Sigmoid colon (tissue), 4 donors: Measurements from ENCODE around the gene TNFRSF1B.

Source experiments
- POLR2A ChIP-seq, 2 donors: fragments of 450-650 bp; IDR thresholded peaks; one replicate each; pipeline ENCODE4 v1.6.1; 2016; ENCODE audit warnings: antibody characterized with exemption in 2 of 2, mild to moderate bottlenecking in 2 of 2, moderate library complexity in 2 of 2
- POLR2AphosphoS5 ChIP-seq, 4 donors: sonication (generic); formaldehyde crosslinking; IDR thresholded peaks; one replicate each; pipeline ENCODE4 v1.6.1; 2017; ENCODE audit warnings: antibody characterized with exemption in 4 of 4
- TF ChIP-seq, protein P1 (sequence below), 4 experiments: fragments of 450-650 bp in 3 of 4; fragments of 200-600 bp in 1 of 4; IDR thresholded peaks; one replicate each; pipeline ENCODE4 v1.5.1; 2016 to 2019; ENCODE audit warnings: antibody characterized with exemption in 4 of 4, mild to moderate bottlenecking in 3 of 4, moderate library complexity in 2 of 4

DNA sequence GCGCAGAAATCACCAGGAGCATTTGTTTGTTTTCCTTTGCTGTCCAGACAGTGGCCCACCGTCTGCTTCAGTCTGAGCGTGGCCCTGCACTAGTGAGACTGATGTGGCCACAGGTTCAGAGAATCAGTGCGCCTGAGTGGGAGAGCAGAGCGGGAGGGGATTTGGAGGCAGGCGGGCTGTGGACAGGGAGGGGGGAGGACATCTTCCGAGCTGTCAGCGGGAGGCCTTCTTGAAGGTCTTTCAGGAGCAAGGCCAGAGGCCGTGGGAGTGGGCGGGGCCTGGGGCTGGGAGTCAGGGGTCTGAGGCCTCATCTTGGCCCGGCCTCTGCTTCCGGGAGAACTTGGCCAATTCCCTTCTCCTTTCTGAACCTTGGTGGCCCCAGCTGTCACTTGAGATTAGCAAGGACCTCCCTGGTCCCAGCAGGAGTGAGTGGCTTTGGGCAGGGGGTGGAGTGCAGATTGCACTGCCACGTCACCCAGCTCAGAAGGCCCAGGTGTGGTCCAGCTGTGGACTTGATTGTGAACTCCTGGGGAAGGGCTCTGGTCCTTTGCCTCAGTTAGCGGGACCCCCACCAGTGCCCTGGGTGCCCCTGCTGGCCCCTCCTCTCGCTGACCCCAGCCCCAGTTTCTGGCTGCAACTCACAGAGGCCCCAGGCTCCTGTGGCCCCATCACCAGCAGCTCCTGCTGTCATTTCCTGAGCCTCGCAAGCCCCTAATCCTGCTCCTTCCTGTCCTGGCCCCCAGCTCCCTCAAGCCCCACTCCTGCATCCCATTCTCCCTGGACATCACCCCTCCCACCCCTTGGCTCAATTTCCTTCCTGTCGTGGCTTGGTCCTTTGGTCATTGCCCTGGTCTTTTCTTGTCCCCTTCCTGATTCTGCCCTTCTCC lies 8.4 kb downstream of the TNFRSF1B start:
- TF ChIP-seq, protein P1, sequence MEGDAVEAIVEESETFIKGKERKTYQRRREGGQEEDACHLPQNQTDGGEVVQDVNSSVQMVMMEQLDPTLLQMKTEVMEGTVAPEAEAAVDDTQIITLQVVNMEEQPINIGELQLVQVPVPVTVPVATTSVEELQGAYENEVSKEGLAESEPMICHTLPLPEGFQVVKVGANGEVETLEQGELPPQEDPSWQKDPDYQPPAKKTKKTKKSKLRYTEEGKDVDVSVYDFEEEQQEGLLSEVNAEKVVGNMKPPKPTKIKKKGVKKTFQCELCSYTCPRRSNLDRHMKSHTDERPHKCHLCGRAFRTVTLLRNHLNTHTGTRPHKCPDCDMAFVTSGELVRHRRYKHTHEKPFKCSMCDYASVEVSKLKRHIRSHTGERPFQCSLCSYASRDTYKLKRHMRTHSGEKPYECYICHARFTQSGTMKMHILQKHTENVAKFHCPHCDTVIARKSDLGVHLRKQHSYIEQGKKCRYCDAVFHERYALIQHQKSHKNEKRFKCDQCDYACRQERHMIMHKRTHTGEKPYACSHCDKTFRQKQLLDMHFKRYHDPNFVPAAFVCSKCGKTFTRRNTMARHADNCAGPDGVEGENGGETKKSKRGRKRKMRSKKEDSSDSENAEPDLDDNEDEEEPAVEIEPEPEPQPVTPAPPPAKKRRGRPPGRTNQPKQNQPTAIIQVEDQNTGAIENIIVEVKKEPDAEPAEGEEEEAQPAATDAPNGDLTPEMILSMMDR (IDR thresholded peaks at IDR 0.05), result no peak
- TF ChIP-seq POLR2AphosphoS5 (IDR thresholded peaks at IDR 0.05) (no peak), POLR2A (IDR thresholded peaks at IDR 0.05) (no peak)
